ENCODE results near the gene TMEM220. TPM values are rescaled to one million over a fixed set of nuclear protein-coding genes. Genes with fewer than 3 reads are reported as not detected.

Gene TMEM220
- total RNA-seq, 2 experiments from 2014 or later = 2.9 to 3.2 TPM

DNA sequence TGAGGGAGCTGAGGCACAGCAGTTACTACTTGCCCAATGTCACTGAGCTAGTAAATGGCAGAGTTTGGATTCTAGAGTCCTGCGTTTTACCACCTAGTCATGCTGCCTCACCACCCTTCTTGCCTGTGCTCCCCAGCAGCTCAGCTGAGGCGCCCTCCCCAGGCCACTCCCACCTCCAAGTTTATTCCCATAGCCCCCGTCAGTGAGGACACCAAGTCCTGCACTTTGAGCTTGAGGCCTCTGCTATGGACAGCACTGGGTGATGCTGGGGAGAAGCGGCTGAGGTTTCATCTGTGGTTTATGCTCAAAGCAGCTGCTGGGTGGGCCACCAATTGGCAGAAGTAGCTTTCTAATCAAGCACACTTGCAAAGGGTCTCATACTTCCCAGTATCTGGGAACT lies 37.4 kb upstream of the TMEM220 start:
- Mint-ChIP-seq H3K4me3 (no peak overlapping the region), H3K36me3 (ENCODE audit: low read depth) (no peaks in the 10 kb centered on the region), H3K9me3 (peaks cover 5% of the 10 kb centered on the region), H3K4me1 (ENCODE audit: low read depth) (no peaks in the 10 kb centered on the region), H3K27me3 (no peaks in the 10 kb centered on the region), H3K27ac (no peak overlapping the region)
- TF ChIP-seq, protein P1, sequence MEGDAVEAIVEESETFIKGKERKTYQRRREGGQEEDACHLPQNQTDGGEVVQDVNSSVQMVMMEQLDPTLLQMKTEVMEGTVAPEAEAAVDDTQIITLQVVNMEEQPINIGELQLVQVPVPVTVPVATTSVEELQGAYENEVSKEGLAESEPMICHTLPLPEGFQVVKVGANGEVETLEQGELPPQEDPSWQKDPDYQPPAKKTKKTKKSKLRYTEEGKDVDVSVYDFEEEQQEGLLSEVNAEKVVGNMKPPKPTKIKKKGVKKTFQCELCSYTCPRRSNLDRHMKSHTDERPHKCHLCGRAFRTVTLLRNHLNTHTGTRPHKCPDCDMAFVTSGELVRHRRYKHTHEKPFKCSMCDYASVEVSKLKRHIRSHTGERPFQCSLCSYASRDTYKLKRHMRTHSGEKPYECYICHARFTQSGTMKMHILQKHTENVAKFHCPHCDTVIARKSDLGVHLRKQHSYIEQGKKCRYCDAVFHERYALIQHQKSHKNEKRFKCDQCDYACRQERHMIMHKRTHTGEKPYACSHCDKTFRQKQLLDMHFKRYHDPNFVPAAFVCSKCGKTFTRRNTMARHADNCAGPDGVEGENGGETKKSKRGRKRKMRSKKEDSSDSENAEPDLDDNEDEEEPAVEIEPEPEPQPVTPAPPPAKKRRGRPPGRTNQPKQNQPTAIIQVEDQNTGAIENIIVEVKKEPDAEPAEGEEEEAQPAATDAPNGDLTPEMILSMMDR (IDR thresholded peaks at IDR 0.05) = no peak
- ATAC-seq (ENCODE audit: poor library complexity) (no peak), DNase-seq (no peak)
- CTCF ChIA-PET = no interaction called here
- H3K27ac ChIP-seq (ENCODE audit: low read depth in 1 of 2, low read length in 2 of 2) = no peak overlapping the region
- H3K27me3 ChIP-seq (ENCODE audit: control insufficient read depth in 1 of 2, insufficient read depth in 2 of 2, low read length in 2 of 2) = no peaks in the 10 kb centered on the region
- no peaks in the 10 kb centered on the region for H3K4me1 ChIP-seq (ENCODE audit: insufficient read depth, low read length)
- no peak overlapping the region for H3K4me3 ChIP-seq (ENCODE audit: low read length)
- intact Hi-C loops (cut with DNase I, micrococcal nuclease) = no loop called here
- POLR2A ChIA-PET = no interaction called here
- H3K9me3 ChIP-seq (ENCODE audit: control insufficient read depth in 1 of 2, insufficient read depth in 1 of 2, low read length in 2 of 2) = peaks cover 3 to 13% of the 10 kb centered on the region in 2 experiments
- no peaks in the 10 kb centered on the region for H3K36me3 ChIP-seq (ENCODE audit: insufficient read depth, low read length)

GRCh38 chr17:10762037-10762436 lies 32.2 kb upstream of the TMEM220 start:
- intact Hi-C loops (cut with DNase I, micrococcal nuclease) = no loop called here
- Mint-ChIP-seq H3K9me3 (no peaks in the 10 kb centered on the region), H3K27me3 (no peaks in the 10 kb centered on the region), H3K4me1 (ENCODE audit: low read depth) (no peaks in the 10 kb centered on the region), H3K36me3 (ENCODE audit: low read depth) (no peaks in the 10 kb centered on the region), H3K4me3 (no peak overlapping the region), H3K27ac (no peak overlapping the region)
- no peaks in the 10 kb centered on the region for H3K27me3 ChIP-seq (ENCODE audit: control insufficient read depth in 1 of 2, insufficient read depth in 2 of 2, low read length in 2 of 2)
- H3K27ac ChIP-seq (ENCODE audit: low read depth in 1 of 2, low read length in 2 of 2) = no peak overlapping the region
- no peak for ATAC-seq (ENCODE audit: poor library complexity)
- no peaks in the 10 kb centered on the region for H3K4me1 ChIP-seq (ENCODE audit: insufficient read depth, low read length)
- TF ChIP-seq, protein P1 (IDR thresholded peaks at IDR 0.05) = no peak
- ChIA-PET POLR2A (interaction anchor here (0.6 kb wide), 1 partner anchor 63 kb away, joined by 3 read pairs; no protein-coding TSS in a partner anchor), CTCF (no interaction called here)
- H3K4me3 ChIP-seq (ENCODE audit: low read length) = no peak overlapping the region
- no peaks in the 10 kb centered on the region for H3K9me3 ChIP-seq (ENCODE audit: control insufficient read depth in 1 of 2, insufficient read depth in 1 of 2, low read length in 2 of 2)
- DNase-seq = no peak
- no peaks in the 10 kb centered on the region for H3K36me3 ChIP-seq (ENCODE audit: insufficient read depth, low read length)

GRCh38 chr17:10761281-10761680 lies 31.5 kb upstream of the TMEM220 start:
- H3K27me3 Mint-ChIP-seq = no peaks in the 10 kb centered on the region
- no peak for ATAC-seq (ENCODE audit: poor library complexity)
- POLR2A ChIA-PET = no interaction called here

More at GRCh38 chr17:10761281-10761680, 31.5 kb upstream of the TMEM220 start:
- no peaks in the 10 kb centered on the region for H3K27me3 ChIP-seq (ENCODE audit: control insufficient read depth in 1 of 2, insufficient read depth in 2 of 2, low read length in 2 of 2)
- intact Hi-C loops (cut with DNase I, micrococcal nuclease) = no loop called here
- no peaks in the 10 kb centered on the region for H3K9me3 ChIP-seq (ENCODE audit: control insufficient read depth in 1 of 2, insufficient read depth in 1 of 2, low read length in 2 of 2)
- H3K4me3 ChIP-seq (ENCODE audit: low read length) = no peak overlapping the region
- Mint-ChIP-seq H3K9me3 (no peaks in the 10 kb centered on the region), H3K27ac (no peak overlapping the region), H3K36me3 (ENCODE audit: low read depth) (no peaks in the 10 kb centered on the region), H3K4me3 (no peak overlapping the region), H3K4me1 (ENCODE audit: low read depth) (no peaks in the 10 kb centered on the region)
- CTCF ChIA-PET = no interaction called here
- H3K36me3 ChIP-seq (ENCODE audit: insufficient read depth, low read length) = no peaks in the 10 kb centered on the region
- no peak overlapping the region for H3K27ac ChIP-seq (ENCODE audit: low read depth in 1 of 2, low read length in 2 of 2)
- no peaks in the 10 kb centered on the region for H3K4me1 ChIP-seq (ENCODE audit: insufficient read depth, low read length)
- TF ChIP-seq, protein P1 (IDR thresholded peaks at IDR 0.05) = no peak
- no peak for DNase-seq

Data from CD4-positive, alpha-beta T cell (primary cell).